Kidney tubule cell (primary cell): ENCODE results near the gene RABL3.
"Not testable (repeated sequence)": the region's sequence is repeated elsewhere in the genome, so short reads cannot be mapped to it uniquely, and the experiment has no call there.

ENCODE experiments used
- DNase-seq: peaks from one replicate; pipeline ENCODE4 v3.0.0-alpha.2; 2018; ENCODE audit warnings: low spot score

The RABL3 gene, protein sequence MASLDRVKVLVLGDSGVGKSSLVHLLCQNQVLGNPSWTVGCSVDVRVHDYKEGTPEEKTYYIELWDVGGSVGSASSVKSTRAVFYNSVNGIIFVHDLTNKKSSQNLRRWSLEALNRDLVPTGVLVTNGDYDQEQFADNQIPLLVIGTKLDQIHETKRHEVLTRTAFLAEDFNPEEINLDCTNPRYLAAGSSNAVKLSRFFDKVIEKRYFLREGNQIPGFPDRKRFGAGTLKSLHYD

DNA sequence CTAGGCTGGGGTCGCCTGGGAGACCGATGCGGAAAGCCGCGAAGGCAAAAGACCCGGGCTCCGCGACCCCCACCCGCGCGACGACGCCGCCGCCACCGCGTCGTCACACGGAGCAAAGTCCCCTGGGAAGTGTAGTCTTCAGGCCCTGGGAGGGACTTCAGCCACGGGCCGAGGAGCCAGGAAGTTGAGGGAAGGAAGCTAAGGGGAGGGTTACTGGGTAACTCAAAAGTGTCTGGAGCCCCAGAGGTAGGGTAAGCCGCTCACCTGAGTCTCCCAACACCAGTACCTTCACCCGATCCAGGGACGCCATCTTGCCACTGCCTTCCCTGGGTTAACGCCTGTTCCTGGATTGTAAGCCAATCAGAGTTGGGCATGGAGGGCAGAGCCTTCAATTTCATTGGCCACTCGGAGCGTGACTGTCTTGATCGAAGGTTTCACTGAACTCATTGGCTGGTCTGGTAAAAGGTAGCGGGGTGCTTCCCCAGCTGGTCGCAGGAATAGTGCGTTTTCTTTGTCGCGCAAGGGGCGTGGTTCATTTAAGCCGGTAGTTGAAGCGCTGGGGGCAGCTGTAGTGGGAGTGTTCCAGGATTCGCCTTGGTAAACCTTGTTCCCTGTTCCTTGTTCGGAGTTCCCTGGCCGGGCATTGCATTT is at the start of gene RABL3, which contains the start of gene GTF2E1:
RABL3 (minus strand) TSS at position 319 of the 651 bp plus-strand sequence; CDS start at position 310, 9 bp downstream.
GTF2E1 (plus strand) TSS at position 547 of the 651 bp plus-strand sequence. CDS start 7,809 bp downstream, outside the sequence.
- DNase-seq = peak; percentile 99

DNA sequence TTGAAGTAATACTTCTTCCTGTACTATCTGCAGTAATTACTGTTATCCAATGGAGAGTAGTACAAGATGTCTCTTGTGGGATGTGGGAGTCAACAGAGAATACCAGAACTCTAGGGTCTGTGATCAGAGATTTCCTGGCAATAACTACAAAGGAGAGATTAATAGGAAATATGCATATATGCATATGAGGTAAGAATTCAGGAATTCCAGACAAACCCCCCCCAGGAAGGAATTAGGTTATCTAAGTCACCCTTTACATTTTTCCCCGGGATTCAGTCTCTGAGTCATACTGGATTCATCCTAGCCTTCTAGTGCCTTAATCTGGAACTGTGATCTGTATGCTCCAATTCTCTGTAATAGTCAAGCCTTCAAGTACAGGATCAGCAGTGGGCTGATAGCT is 49.6 kb upstream of the RABL3 start:
- peak; percentile 68 for DNase-seq

DNA sequence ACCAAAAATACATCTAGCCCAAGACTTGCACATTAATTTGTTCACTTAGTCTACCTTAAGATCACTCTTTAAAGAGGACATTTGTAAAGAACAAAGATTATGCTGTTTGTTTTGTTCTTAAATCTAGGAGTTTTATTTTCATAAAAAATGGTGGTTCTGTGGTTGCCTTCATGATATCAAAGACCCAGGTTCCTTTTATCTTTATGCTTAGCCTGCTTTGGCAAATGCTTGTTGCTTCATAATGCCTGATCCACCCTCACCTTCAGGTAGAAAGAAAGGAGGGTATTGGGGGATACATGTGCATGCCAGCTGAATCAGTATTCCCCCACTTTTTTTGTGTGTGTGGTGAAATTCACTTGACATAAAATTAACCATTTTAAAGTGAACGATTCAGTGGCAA is 48.7 kb upstream of the RABL3 start:
- DNase-seq = no peak

DNA sequence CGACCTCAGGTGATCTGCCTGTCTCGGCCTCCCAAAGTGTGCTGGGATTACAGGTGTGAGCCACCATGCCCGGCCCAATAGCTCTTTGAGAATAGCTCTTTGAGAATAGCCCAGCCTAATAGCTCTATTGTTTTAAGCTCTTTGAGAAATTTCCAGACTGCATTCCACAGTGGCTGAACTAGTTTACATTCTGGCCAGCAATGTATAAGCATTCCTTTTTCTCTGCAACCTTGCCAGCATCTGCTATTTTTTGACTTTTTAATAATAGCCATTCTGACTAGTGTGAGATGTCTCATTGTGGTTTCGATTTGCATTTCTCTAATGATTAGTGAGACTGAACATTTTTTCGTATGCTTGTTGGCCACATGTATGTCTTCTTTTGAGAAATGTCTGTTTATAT is 43.5 kb upstream of the RABL3 start:
- not testable (repeated sequence) for DNase-seq

DNA sequence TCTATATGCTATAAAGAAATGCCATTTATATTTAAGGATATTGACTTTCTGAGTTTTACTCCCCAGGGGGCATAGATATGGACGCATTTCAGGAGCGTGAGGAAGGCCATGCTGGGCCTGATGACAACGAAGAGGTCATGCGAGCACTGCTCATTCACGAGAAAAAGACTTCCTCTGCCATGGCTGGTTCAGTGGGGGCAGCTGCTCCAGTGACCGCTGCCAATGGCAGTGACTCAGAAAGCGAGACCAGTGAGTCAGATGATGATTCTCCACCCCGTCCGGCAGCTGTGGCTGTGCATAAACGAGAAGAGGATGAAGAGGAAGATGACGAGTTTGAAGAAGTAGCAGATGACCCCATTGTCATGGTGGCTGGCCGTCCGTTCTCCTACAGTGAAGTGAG is 38.7 kb upstream of the RABL3 start:
- DNase-seq = peak; percentile 16

DNA sequence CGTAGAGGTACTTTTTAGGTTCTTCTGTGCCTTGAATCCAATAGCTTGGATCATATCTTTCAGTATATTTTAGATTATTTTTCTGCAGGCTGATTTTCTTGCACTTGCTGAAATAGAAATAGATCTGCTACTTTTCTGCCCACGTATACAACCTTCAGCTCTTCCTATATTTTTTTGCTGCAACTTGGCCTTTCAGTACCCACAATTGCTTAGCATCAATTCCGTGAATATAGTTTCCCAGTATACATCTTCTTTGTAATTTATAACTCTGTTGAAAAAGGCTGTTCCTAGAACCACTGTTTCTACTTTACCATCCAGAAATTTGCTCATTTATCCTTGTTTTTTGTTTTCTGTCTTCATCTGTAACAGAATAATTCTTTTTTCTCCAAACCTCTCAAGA is 36.5 kb upstream of the RABL3 start:
- no peak for DNase-seq

DNA sequence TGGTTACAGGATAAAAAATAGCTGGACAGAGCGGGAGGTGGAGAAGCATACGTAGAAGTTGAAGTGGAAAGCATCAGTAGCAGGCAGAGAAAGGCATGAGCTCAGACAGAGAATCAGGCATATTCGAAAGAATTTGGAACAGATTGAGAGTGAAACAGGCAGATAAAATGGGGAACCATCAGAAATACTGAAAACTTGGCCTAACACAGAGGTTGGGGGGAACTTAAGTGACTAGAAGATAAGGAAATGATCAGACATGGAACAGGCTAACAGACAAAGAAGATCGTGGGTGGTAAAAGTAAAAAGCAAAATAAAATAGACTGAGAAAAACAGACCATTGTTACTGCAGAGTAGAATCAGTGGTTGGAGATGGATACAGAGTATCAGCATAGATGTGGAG is 33.1 kb upstream of the RABL3 start:
- no peak for DNase-seq

DNA sequence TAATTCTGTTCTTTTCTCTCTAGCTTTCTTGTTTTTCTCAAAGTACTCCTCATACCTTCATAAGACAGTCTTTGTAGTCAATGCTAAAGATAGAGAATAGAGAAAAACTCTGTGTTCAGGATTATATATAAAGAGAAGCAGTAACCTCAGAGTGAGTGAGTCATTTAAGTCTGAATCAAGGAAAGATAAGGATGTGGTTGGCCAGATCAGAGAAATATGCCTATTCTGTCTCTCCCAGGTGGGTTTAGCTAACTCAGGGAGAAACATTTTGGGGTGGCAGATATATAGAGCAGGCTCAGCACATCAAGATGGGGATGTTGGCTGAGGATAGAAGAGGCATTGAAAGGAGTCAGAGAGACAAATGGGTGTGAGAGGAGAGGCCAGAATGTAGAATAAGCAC is 31.6 kb upstream of the RABL3 start:
- peak; percentile 49 for DNase-seq

DNA sequence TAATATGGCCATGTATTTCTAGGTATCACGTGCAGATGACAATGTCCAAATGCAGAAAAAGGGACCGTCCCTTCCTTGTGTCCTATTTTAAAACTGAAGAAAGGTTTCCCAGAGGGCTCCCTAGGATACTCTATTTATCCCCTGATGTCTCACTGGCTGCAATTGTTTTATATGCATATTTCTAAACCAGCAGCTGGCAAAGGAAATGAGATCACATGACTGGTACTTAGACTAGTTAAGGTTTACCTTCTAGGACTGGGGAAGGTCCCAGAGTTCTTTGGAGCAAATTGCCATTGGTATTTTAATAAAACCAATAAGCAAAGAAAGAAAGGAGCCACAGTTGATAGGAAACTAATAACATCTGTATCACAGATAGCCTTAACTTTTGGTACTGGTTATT is 29.8 kb upstream of the RABL3 start:
- peak; percentile 25 for DNase-seq

DNA sequence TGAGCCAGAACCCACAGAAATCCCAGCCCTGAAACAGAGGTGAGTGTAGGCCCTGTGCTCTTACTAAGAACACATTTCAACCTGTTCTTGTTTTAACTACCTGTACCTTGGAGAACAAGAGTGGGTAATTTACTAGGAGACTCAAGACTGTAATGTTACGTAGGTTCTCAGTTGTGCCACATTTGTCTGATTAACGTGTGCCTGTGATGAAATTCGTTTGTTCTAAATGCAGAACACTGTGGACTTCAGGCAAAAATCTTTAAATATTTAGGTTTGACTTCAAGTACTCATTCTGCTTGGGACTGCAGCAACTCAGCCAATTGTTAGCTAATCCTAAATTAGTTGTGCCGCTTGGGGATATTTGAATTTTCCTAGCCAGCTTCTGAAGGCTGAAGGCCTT is 28.6 kb upstream of the RABL3 start:
- DNase-seq = no peak

DNA sequence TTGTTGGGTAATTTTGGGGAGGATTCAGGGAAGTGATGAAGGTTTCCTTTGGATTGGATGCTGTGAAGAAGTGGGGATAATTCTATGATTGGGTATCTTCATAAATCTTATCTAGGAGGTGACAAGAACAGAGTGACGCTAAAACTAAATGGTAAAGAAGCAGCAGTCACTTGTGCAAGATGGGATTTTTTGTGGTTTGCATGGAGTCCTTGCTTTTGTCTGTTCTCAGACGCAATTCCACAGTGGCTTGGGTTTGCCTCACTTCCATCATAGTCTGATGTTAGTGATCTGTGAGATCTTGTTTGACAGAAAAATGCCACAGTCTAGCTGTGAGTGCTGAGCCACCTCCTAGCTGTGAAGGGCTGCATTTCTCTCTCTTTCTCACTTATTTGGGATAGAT is 27.1 kb upstream of the RABL3 start:
- DNase-seq = no peak

DNA sequence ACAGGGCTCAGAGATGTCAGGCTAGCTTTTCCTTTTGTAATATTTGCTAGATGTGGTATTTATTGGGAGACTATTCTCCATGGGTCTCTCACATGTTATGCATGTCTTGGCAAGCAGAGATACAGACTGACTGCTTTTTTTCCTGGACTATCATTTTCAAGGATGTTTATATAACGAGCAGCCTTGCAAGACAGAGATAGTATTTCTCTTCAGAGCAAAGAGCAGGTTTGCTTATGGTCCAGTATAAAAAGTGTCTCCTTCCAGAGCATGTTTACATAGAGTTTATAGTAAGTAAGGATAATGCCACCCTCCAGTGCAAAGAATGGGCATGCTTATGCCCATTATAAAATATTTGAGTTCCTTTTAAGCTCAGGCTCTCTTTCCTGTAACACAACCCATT is 24.8 kb upstream of the RABL3 start:
- DNase-seq = no peak

DNA sequence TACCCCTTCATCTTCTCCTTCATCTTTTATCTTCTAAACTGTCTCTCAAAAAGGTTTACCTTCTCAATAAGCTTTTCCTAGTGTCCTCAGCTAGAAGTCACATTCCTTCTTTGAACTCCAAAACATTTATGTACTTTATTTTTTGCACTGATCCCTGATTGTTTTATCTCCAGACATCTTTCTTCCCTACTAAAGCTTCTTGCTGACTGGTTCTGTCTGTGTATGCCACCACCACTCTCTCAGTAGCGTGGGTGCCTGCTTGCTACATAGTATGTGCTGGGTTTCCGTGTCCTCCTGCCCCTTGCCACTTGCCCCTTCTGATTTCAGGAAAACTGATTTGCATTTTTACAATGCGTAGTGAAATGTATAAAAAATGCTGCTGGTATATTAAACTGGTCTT is 24.3 kb upstream of the RABL3 start:
- DNase-seq = no peak

DNA sequence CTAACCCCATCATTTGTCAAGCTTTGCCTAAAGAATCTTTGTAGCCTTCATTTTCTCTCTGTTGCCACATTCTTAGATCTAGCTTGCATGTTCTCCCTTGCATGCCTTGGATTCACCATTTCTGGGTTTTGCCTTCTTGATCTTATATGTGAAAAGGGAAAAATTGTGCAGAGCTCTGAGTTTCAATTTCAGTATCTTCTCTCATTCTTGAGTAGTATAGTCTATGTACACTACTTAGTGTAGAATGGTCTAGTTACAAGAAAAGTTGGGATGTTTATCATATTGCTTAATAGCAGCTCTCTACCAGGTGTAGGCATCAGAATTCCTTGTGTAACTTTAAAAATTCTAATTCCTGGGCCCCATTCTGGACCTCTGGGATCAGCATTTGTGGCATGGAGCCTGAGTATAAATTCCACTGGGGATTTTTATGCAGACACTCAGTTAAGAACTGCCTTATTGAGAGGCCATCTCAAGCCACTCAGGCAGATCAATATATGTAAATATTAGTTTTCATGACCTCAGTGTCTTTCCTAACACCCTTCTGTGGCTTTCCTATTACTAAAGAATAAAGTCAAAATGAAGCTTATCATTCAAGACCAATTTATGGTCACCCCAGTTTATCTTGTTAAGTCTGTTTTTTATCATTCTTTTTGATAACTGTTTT is 23.6 kb upstream of the RABL3 start:
- no peak for DNase-seq

DNA sequence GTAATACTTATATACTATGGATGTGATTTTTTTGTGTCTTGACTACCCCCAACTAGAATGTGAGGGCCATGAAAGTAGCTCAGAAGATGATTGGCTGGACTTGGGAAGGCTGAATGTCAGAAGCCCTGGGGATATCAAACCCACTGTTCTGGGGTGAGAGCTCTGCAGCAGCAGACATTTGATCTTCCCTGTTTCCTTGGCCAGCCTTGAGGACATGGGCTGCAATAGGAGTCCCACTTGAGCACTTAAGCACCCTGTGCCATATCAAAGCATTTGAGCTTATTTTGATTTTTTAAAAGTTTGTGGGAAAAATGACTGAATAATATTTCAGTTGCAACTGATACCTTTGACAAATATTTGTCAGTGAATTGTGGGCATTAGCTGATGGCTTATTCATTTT is 21.9 kb upstream of the RABL3 start:
- DNase-seq = no peak

DNA sequence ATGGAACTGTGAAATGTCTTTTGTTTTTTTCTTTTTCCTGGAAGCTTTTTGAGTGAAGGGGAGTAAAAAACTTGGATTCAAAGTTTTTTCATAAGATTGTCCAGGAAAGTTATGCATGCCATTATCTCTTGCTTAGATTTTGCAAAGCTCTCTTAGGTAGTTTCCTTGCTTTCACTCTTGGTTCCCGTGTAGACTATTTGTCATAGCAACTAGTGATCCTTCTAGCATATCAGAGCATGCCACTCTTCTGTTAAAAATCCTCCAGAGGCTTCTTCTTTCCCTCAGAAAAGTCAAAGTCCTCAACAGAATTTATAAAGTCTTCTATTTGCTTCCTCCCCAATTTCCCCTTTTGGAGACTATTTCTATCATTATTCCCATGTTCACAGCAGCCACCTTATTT is 21.3 kb upstream of the RABL3 start:
- DNase-seq = peak; percentile 15

DNA sequence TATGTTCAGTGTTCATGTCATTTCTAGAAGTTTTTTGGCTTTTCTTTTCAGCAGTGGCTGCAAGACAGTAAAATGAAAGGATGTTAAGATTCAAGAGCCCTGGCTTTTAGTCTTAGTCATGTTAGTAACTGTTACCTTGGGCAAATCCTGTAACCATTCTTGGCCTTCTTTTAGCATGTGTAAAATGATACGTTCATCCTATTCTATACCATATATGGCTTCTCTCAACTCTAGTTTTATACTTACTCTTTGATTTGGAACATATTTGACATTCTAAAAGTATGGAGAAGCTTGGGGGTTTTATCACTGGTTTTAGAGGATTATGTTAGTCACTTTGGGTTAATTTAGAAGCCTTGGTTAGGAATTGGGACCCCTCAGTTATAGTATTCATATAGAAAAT is 20.3 kb upstream of the RABL3 start:
- DNase-seq = no peak

DNA sequence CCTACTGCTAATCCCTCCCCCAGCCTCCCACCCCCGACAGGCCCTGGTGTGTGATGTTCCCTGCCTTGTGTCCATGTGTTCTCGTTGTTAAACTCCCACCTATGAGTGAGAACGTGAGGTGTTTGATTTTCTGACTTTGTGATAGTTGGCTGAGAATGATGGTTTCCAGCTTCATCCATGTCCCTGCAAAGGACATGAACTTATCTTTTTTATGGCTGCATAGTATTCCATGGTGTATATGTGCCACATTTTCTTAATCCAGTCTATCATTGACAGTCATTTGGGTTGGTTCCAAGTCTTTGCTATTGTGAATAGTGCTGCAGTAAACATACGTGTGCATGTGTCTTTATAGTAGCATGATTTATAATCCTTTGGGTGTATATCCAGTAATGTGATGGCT is 16.2 kb upstream of the RABL3 start:
- not testable (repeated sequence) for DNase-seq

DNA sequence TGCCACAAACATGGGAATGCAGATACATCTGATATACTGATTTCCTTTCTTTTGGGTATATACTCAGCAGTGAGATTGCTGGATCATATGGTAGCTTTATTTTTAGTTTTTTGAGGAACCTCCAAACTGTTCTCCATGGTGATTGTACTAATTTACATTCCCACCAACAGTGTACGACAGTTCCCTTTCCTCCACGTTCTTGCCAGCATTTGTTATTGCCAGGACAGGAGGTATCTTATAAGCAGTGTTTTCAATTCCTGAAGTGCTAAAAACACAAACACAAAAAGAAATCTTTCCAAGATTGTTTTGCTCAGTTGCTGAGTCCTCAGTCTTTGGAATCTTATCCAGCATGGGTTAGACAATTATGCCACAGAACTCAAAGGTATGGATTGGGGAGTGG is 13.7 kb upstream of the RABL3 start:
- DNase-seq = no peak

DNA sequence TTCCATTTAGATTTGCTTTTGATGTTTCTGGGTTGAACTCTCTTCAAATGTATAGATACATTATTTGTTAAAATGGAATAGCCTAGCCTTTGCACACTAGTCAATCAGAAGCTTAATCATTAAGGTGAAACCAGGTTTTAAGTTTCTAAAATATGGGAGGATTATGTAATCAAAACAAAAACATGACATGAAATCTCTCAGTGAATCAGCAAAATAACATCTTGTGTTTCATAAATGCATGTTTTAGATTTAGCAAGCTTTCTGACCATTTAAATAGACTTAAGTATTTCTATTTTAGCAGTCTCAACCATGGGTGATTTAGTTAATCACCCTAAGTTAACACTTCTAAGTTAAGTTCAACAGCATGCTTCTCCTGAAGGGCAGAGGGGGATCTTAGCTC is 11.5 kb upstream of the RABL3 start:
- no peak for DNase-seq

DNA sequence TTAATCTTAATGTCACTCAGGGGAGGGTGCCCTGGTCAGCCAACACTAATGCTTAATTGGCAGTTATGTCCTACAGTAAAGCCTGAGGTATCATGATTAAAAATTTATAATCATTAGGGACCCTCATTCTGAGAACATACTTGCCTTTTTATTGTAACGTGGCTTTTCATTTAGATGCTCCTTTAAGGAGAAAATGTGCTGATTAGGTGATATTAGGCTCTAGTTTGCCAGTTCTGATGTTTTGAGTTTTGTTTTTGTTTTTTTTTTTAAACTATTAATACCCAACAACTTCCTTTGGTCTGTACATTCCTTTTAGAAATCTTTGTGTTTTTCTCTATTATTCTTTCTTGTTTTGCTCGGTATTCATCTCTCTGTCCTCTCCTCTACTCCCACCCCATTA is 10.5 kb upstream of the RABL3 start:
- DNase-seq = no peak

DNA sequence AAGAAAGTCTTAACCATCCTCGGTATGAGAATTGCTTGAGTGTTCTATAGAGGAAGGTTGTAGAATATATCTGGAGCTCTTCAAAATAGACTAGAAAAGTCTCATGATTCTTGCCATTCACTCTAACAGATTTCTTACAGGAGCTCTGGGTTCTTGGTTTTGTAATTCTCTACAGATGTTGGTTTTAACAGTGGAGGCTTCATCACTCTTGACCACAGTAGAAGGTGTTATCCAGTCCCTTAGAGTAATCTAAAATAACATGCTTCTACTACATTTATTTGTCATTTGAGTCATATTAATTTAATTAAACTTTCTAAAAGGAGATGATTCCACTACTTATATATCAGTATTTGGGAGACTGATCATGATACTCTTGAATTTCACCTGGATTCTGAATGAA is 9.9 kb upstream of the RABL3 start:
- DNase-seq = no peak

DNA sequence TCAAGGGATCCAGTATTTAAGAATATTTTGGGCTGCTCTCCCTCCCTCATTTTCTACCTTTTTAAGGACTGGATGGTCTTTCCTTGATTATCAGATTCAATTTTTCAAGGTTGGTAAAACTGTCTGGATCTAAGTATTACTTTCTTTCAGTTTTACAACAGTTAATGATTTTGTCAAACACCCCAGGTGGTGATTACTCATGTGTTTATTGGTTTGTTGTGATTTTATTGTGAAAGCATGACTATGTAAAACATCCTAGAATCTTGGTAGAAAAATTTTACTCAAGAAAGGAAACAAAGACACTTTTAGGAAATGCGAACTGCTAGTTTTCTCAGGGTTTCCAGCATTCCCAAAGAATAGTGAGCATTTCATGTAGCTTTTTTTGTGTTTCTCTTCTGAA is 7.5 kb upstream of the RABL3 start:
- DNase-seq = no peak

DNA sequence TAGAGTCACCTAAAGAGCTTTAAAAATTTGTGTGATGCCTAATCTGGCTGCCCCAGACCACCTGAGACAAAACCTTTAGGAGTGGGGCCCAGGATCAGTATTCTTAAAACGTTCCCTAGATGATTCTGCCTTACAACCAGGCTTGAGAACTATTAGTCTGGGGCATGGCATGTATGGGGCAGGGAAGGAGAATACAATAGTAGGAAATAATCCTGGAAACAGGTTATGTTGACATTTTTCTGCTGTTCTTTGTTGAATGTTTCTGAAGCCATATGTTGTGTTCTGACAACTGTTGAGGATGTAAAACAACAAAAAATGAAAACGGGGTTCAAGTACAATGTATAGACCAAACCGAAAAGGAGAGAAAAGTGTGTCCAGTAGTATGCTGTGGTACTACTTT is 3.1 kb upstream of the RABL3 start:
- DNase-seq = no peak
